GM12873 (cell line): ENCODE measurements around the gene SFT2D3.

Experiments used
- CTCF ChIP-seq: IDR thresholded peaks from 2 replicates; pipeline ENCODE4 v1.5.1; 2012; ENCODE audit warnings: low read depth, mild to moderate bottlenecking, moderate library complexity, low read length, control low read depth; ENCODE audit not compliant: insufficient read depth; ENCODE audit errors: missing control alignments

Gene SFT2D3

DNA sequence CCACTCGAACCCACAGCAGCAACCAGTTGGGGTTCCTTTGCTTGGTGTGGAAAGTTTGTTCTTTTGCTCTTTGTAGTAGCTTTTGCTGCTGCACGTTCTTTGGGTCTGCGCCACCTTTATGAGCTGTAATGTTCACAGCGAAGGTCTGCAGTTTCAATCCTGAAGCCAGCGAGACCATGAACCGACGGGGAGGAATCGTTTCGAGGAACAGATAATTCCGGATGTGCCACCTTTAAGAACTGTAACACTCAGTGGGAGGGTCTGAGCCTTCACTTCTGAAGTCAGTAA, 41.1 kb upstream of the SFT2D3 start:
- no peak for TF ChIP-seq CTCF

GRCh38 chr2:127661072-127661649, 40.1 kb upstream of the SFT2D3 start:
- TF ChIP-seq CTCF: no peak

GRCh38 chr2:127661949-127662510, 39.3 kb upstream of the SFT2D3 start:
- no peak for TF ChIP-seq CTCF

DNA sequence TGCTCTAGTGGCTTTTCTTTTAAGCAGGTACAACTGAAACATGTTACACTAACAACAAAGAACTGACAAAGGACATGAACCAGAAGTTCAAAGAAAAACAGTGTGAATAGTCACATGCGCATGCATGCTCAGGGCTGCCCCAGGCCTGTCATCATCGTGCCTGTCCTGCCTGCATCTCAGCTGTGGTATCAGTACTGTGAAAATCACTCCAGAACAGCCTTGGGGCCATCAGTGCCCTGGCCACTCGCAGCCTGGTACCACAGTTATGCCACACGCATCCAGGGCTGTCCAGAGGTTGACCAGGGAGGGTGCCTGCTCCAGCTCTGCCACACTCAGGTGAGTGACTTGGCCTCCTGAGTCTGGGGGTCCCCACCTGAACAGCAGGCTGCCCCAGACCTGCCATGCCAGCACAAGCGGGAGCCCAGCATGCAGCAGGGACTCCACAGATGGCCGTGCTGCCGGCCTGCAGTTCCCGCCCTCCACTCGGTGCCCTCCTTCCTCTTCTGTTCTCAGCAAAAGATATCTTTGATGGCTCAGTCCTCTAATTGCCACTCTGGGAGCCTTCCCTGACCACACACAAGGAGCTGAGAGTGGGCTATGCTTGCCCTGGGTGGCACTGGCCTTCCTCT, 38.2 kb upstream of the SFT2D3 start:
- TF ChIP-seq CTCF: no peak

GRCh38 chr2:127663566-127664064, 37.7 kb upstream of the SFT2D3 start:
- no peak for TF ChIP-seq CTCF

DNA sequence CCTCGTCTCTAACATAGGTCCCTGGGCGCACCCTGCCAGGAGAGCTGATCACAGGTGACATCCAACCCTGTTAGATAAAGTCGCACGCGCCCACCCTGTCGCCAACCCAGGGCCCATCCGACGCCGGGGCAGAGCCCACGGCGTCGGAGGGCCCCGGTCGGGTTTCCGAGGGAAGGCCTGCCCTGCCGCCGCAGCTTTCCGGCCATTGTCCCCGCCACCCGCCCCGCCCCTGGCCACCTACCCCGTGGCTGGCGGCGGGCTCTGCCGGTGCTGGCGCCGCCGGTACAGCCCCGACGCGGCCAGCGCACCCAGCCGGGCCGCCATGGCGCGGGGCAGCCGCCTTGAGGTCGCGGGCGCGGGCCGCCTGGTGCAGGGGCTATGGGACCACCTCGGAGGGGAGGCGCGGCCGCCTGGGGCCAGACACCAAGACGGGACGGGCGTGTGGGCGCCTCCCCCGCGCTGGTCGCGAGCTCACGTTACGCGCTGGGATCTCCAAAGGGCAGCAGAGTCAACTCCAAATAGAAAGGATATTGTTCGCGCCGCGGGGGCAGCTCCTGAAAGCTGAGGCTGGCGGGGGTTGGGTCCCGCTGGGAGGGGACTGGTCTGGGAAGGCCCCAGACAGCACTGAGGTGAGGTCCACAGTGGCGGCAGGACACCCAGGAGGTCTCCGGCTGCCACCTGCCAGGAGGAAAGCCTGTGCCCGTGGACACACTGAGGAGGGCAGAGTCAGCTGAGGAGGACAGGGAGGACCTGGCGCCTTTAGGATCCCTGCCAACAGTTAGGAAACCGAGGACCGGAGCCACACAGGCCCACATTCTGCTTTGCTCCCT, 37.0 kb upstream of the SFT2D3 start:
- TF ChIP-seq CTCF: no peak

DNA sequence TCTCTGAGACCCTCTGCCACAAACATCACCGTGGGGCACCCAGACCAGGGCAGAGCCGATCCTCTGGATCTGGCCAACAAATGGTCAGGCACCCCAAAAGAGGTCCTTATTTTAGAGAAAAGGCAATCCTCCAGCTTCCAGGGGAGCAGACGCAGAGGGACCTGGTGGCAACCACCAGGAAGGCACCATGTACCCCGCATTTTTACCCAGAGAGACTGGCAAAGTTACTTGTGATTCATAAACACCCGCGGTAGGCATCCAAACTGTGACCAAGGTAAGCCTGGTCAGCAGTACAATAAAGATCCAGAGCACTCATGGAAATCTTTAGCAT, 36.4 kb upstream of the SFT2D3 start:
- TF ChIP-seq CTCF: no peak
